DND-41 (cell line): ENCODE data around the gene TMEM88.

Experiments
- ATAC-seq: fragments of 200-7000 bp; cut with Tn5 transposase; 3 replicates; pipeline ENCODE4 v1.9.1; 2021; ENCODE audit warnings: low read depth; ENCODE audit not compliant: insufficient read depth
- DNase-seq: peaks from one replicate; pipeline ENCODE4 v3.0.0-alpha.2; 2020
- H2AFZ ChIP-seq: 2 replicates; pipeline ENCODE4 v1.6.0; 2012; ENCODE audit warnings: low read depth, low read length
- H3K27ac ChIP-seq: 2 replicates; pipeline ENCODE4 v1.5.1; 2012; ENCODE audit warnings: low read length, inconsistent platforms
- H3K27me3 ChIP-seq: fragments of 200-600 bp; sonication (generic); 2 replicates; pipeline ENCODE4 v1.6.0; 2012; ENCODE audit warnings: low read length, mild to moderate bottlenecking, inconsistent platforms; ENCODE audit not compliant: insufficient read depth, poor library complexity
- H3K36me3 ChIP-seq: 2 replicates; pipeline ENCODE4 v1.5.1; 2012; ENCODE audit warnings: low read length, inconsistent platforms; ENCODE audit not compliant: insufficient read depth
- H3K4me1 ChIP-seq: 2 replicates; pipeline ENCODE4 v1.5.1; 2012; ENCODE audit warnings: mild to moderate bottlenecking, low read length; ENCODE audit not compliant: insufficient read depth
- H3K4me2 ChIP-seq: 2 replicates; pipeline ENCODE4 v1.6.0; 2012; ENCODE audit warnings: mild to moderate bottlenecking, moderate library complexity, low read length, inconsistent platforms; ENCODE audit not compliant: insufficient read depth
- H3K4me3 ChIP-seq, 2 experiments: fragments of 200-600 bp in 1 of 2; shearing (Covaris generic) in 1 of 2; 2 replicates each; pipeline ENCODE4 v1.5.1; 2012 to 2016; ENCODE audit warnings: inconsistent platforms in 2 of 2, low read length in 2 of 2, mild to moderate bottlenecking in 2 of 2, low read depth in 1 of 2, moderate library complexity in 1 of 2
- H3K79me2 ChIP-seq: 2 replicates; pipeline ENCODE4 v1.6.0; 2012; ENCODE audit warnings: low read length, inconsistent platforms; ENCODE audit not compliant: insufficient read depth
- H3K9ac ChIP-seq: 2 replicates; pipeline ENCODE4 v1.6.0; 2012; ENCODE audit warnings: low read depth, mild to moderate bottlenecking, inconsistent platforms, low read length, moderate library complexity
- H3K9me3 ChIP-seq: 2 replicates; pipeline ENCODE4 v1.5.1; 2012; ENCODE audit warnings: low read length, moderate library complexity, mild to moderate bottlenecking, inconsistent platforms; ENCODE audit not compliant: insufficient read depth, severe bottlenecking
- H4K20me1 ChIP-seq: 2 replicates; pipeline ENCODE4 v1.6.0; 2012; ENCODE audit warnings: low read length; ENCODE audit not compliant: insufficient read depth
- CTCF ChIP-seq: IDR thresholded peaks from 2 replicates; pipeline ENCODE4 v1.5.1; 2012; ENCODE audit warnings: borderline replicate concordance, low read length, moderate library complexity, mild to moderate bottlenecking; ENCODE audit not compliant: poor library complexity, severe bottlenecking; ENCODE audit errors: extremely low read depth
- EZH2 ChIP-seq: IDR thresholded peaks from 3 replicates; pipeline ENCODE4 v1.6.1; 2012; ENCODE audit warnings: borderline replicate concordance, low read depth, mild to moderate bottlenecking, moderate library complexity, low read length, inconsistent platforms; ENCODE audit not compliant: severe bottlenecking

Gene TMEM88

GRCh38 chr17:7867881-7868329 lies 13.0 kb downstream of the TMEM88 start:
- H3K4me1 ChIP-seq = no peaks in the 10 kb centered on the region
- no peak for TF ChIP-seq EZH2
- TF ChIP-seq CTCF = no peak
- H3K27ac ChIP-seq = no peak overlapping the region
- no peaks in the 10 kb centered on the region for H3K27me3 ChIP-seq
- H4K20me1 ChIP-seq = no peaks in the 10 kb centered on the region
- no peaks in the 10 kb centered on the region for H3K36me3 ChIP-seq
- H3K9me3 ChIP-seq = no peaks in the 10 kb centered on the region
- ATAC-seq (peak; percentile 64; the same call in 1 of the 3 replicates), DNase-seq (no peak)
- H3K9ac ChIP-seq = no peak overlapping the region
- H3K4me3 ChIP-seq = no peak overlapping the region
- H2AFZ ChIP-seq = no peak overlapping the region
- H3K79me2 ChIP-seq = no peaks in the 10 kb centered on the region
- no peak overlapping the region for H3K4me2 ChIP-seq

GRCh38 chr17:7873051-7873450 lies 18.2 kb downstream of the TMEM88 start:
- Histone ChIP-seq H3K79me2 (no peaks in the 10 kb centered on the region), H3K4me2 (no peak overlapping the region), H3K27me3 (no peaks in the 10 kb centered on the region), H3K4me3 (no peak overlapping the region), H3K9me3 (no peaks in the 10 kb centered on the region), H2AFZ (no peak overlapping the region), H3K4me1 (no peaks in the 10 kb centered on the region), H3K27ac (no peak overlapping the region), H3K9ac (no peak overlapping the region), H4K20me1 (no peaks in the 10 kb centered on the region), H3K36me3 (no peaks in the 10 kb centered on the region)
- no peak for ATAC-seq
- no peak for DNase-seq
- no peak for TF ChIP-seq CTCF
- no peak for TF ChIP-seq EZH2

- no peak overlapping the region for H3K27ac ChIP-seq
- TF ChIP-seq CTCF (no peak), EZH2 (no peak)
- H4K20me1 ChIP-seq = no peaks in the 10 kb centered on the region
- no peaks in the 10 kb centered on the region for H3K9me3 ChIP-seq
- no peak overlapping the region for H2AFZ ChIP-seq
- ATAC-seq = no peak
- H3K4me2 ChIP-seq = no peak overlapping the region
- H3K4me3 ChIP-seq = no peak overlapping the region
- H3K79me2 ChIP-seq = no peaks in the 10 kb centered on the region
- H3K9ac ChIP-seq = no peak overlapping the region
- no peaks in the 10 kb centered on the region for H3K27me3 ChIP-seq
- H3K36me3 ChIP-seq = no peaks in the 10 kb centered on the region
- no peaks in the 10 kb centered on the region for H3K4me1 ChIP-seq
- no peak for DNase-seq
Observed at GRCh38 chr17:7875804-7876370, 21.0 kb downstream of the TMEM88 start.

GRCh38 chr17:7878234-7878633 lies 23.4 kb downstream of the TMEM88 start:
- no peak overlapping the region for H3K4me2 ChIP-seq
- H3K79me2 ChIP-seq = no peaks in the 10 kb centered on the region
- no peaks in the 10 kb centered on the region for H3K9me3 ChIP-seq
- no peak overlapping the region for H3K4me3 ChIP-seq
- H3K27ac ChIP-seq = no peak overlapping the region
- no peaks in the 10 kb centered on the region for H3K36me3 ChIP-seq
- TF ChIP-seq CTCF (no peak), EZH2 (no peak)
- DNase-seq (no peak), ATAC-seq (no peak)
- no peaks in the 10 kb centered on the region for H3K4me1 ChIP-seq
- H3K9ac ChIP-seq = no peak overlapping the region
- H4K20me1 ChIP-seq = no peaks in the 10 kb centered on the region
- H3K27me3 ChIP-seq = no peaks in the 10 kb centered on the region
- H2AFZ ChIP-seq = no peak overlapping the region
